GM12892 (cell line): ENCODE measurements around the gene FKBP8.

Experiments used
- POLR2A ChIP-seq: IDR thresholded peaks from 2 replicates; pipeline ENCODE4 v1.6.1; 2011; ENCODE audit warnings: low read depth, low read length, control low read depth
- TAF1 ChIP-seq: IDR thresholded peaks from 2 replicates; pipeline ENCODE4 v1.6.1; 2011; ENCODE audit warnings: low read depth, mild to moderate bottlenecking, control low read depth, low read length, borderline replicate concordance

- TF ChIP-seq TAF1 (no peak), POLR2A (no peak)
These were observed 48.5 kb upstream of the FKBP8 start for GRCh38 chr19:18591735-18592385.
